HL-60 (cell line): Measurements from ENCODE around the gene DDX49.

Experiments used
- DNase-seq, 2 experiments: peaks; one replicate each; pipeline ENCODE4 v3.0.0-alpha.2; 2010 to 2020; ENCODE audit warnings: low read depth in 1 of 2, low spot score in 1 of 2
- H3K27ac ChIP-seq: fragments of 250-450 bp; sonication (Bioruptor Pico); replicated peaks from 2 replicates; pipeline ENCODE4 v1.5.1; 2020; ENCODE audit warnings: mild to moderate bottlenecking, moderate library complexity
- H3K27me3 ChIP-seq: fragments of 250-450 bp; sonication (Bioruptor Pico); 2 replicates; pipeline ENCODE4 v1.5.1; 2021; ENCODE audit warnings: mild to moderate bottlenecking, moderate library complexity; ENCODE audit not compliant: insufficient read depth, poor library complexity, severe bottlenecking
- H3K4me3 ChIP-seq: replicated peaks from 2 replicates; pipeline ENCODE4 v1.5.1; 2011; ENCODE audit warnings: mild to moderate bottlenecking, control low read depth, low read length; ENCODE audit not compliant: insufficient read depth
- CTCF ChIP-seq: IDR thresholded peaks from one replicate; pipeline ENCODE4 v1.5.1; 2011; ENCODE audit warnings: low read length, control low read depth, inconsistent platforms; ENCODE audit not compliant: insufficient read depth
- GABPA ChIP-seq: IDR thresholded peaks from 2 replicates; pipeline ENCODE4 v1.6.1; 2012; ENCODE audit warnings: low read depth
- POLR2AphosphoS5 ChIP-seq: IDR thresholded peaks from 2 replicates; pipeline ENCODE4 v1.6.1; 2012; ENCODE audit warnings: low read depth
- SPI1 ChIP-seq: IDR thresholded peaks from 2 replicates; pipeline ENCODE4 v1.6.1; 2012; ENCODE audit warnings: low read depth, mild to moderate bottlenecking, borderline replicate concordance
- TF ChIP-seq, protein P1 (sequence below): IDR thresholded peaks from 2 replicates; pipeline ENCODE4 v1.6.1; 2012; ENCODE audit warnings: low read depth; ENCODE audit not compliant: insufficient replicate concordance

The DDX49 gene

DNA sequence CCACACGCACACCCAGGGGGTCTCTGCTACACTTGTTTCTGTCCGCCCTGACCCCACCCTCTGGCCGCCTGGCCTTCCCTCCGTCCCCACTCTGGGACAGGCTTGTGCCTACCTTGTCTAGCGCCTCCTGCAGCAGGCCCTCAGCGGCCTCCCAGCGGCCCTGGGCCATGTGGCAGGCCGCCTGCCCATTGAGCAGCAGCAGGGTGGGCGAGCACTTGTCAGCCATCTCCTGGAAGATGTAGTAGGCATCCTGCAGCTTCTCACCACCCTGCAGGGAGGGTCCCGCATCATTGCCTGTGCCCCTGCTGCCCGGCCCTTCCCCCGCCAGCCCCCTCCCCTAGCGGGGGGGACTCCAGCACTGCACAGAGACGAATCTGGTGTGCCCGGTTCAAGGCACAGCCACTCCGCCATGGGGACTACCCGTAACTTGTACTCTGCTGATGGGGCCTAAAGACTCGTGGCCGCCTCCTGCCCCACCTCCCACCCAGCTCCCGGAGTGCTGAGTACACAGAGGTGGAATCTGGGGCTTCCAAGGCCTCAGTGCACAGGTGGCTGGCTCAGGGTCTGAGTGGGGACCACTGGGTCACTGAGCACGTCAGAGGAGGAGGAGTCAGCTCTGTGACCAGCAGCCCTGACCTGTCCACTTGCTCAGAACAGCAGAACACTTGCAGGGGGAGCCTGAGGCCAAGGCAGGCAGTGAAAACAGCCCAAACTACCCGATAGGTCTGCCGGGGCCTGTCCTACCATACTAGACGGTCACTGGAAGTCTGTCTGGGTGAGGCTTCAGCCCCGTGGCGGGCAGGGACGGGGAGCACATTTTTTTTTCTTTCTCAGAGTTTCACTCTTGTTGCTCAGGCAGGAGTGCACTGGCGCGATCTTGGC lies 16.1 kb upstream of the DDX49 start:
- no peak for DNase-seq
- Histone ChIP-seq H3K27ac (no peak overlapping the region), H3K4me3 (no peak overlapping the region), H3K27me3 (no peaks in the 10 kb centered on the region)
- TF ChIP-seq CTCF = no peak
- TF ChIP-seq, protein P1, sequence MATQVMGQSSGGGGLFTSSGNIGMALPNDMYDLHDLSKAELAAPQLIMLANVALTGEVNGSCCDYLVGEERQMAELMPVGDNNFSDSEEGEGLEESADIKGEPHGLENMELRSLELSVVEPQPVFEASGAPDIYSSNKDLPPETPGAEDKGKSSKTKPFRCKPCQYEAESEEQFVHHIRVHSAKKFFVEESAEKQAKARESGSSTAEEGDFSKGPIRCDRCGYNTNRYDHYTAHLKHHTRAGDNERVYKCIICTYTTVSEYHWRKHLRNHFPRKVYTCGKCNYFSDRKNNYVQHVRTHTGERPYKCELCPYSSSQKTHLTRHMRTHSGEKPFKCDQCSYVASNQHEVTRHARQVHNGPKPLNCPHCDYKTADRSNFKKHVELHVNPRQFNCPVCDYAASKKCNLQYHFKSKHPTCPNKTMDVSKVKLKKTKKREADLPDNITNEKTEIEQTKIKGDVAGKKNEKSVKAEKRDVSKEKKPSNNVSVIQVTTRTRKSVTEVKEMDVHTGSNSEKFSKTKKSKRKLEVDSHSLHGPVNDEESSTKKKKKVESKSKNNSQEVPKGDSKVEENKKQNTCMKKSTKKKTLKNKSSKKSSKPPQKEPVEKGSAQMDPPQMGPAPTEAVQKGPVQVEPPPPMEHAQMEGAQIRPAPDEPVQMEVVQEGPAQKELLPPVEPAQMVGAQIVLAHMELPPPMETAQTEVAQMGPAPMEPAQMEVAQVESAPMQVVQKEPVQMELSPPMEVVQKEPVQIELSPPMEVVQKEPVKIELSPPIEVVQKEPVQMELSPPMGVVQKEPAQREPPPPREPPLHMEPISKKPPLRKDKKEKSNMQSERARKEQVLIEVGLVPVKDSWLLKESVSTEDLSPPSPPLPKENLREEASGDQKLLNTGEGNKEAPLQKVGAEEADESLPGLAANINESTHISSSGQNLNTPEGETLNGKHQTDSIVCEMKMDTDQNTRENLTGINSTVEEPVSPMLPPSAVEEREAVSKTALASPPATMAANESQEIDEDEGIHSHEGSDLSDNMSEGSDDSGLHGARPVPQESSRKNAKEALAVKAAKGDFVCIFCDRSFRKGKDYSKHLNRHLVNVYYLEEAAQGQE = no peak
- no peak for TF ChIP-seq GABPA
- no peak for TF ChIP-seq SPI1
- no peak for TF ChIP-seq POLR2AphosphoS5

DNA sequence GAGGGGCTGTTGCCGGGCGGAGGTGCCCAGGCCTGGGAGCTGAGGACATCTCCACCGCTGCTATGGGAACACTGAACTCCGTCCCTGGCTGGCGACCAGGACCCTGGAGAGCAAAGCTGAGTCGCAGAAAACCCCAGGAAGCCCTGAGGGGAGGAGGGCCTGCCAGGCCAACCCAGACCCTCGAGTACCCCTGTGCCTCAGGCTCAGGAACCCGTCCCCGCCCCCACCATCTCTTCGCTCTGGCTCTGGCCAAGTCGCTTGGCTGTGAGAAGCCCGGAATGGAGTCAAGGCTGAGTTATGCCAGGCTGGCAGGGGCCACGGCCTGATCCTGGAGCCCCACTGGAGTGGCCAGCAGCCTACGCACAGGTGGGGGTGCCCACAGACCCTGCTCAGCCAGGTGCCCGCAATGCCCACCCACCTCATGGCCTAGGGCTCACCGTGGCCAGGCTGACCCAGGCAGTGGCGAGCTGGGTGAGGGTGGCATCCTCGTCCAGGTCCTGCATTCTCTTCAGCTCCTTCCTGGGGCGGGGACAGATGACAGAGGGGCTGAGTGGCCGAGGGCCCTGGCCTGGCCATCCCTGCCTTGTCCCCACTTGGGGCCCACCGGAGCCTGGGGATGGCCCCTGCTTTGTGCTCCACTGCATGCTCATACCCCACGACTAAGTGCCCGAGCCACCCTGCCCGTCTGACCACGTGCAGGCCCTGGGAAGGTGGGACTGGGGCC lies 15.0 kb upstream of the DDX49 start:
- Histone ChIP-seq H3K27ac (no peak overlapping the region), H3K27me3 (no peaks in the 10 kb centered on the region), H3K4me3 (no peak overlapping the region)
- DNase-seq = no peak
- TF ChIP-seq POLR2AphosphoS5 = no peak; the same call in 1 of the 2 replicates
- TF ChIP-seq GABPA = no peak
- TF ChIP-seq, protein P1 = no peak
- no peak for TF ChIP-seq CTCF
- TF ChIP-seq SPI1 = no peak

DNA sequence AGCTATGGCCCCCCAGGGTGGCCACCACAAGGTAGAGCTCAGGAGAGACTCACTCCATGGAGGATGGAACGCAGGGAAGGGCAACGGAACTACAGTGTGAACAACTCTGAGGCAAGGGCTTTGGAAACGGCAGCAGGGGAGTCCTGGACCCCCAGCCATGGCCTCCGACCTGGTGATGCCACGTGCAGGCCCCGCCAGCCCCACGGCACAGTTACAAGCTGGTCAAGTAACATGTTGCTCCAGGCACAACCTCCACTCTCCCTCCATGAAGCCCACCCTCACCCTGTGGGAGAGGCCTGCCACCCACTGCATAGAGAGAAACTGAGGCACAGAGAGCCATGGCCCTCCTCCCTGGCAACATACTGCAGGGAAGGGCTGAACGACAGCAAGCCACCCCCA lies 14.5 kb upstream of the DDX49 start:
- H3K27me3 ChIP-seq = no peaks in the 10 kb centered on the region
- no peak for TF ChIP-seq GABPA
- no peak for TF ChIP-seq SPI1
- TF ChIP-seq CTCF = no peak
- TF ChIP-seq, protein P1 = no peak
- no peak for TF ChIP-seq POLR2AphosphoS5
- H3K4me3 ChIP-seq = no peak overlapping the region
- H3K27ac ChIP-seq = no peak overlapping the region
- no peak for DNase-seq
